ENCODE results near the gene SKAP2. TPM values are rescaled to one million over a fixed set of nuclear protein-coding genes. Genes with fewer than 3 reads are reported as not detected.

Gene SKAP2
- total RNA-seq, 1 experiment from 2014 or later, result 66.8 TPM

DNA sequence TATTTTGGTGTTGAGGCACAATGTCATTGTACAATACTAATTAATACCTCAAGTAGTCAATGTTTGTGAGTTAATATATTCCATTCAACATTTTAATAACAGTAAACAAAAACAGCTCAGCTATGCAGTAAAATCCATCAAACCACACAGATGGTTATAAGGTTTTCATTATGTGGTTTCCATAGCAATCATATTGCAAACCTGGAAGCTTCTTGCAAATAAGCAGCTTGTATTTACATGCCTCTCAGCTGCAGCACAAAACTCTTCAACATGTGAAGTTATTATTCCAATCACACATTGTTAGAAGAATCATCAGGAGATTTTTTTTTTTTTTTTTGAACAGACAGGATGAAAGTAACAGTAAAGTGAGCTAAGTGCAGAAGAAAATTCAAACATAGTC is 170.2 kb downstream of the SKAP2 start:
- TF ChIP-seq SIN3A (IDR thresholded peaks at IDR 0.05; ENCODE audit: borderline replicate concordance, insufficient read depth, low read depth, low read length), result no peak
- in situ Hi-C loops (cut with HindIII; ENCODE audit: low pct_unique_long_range_greater_than_20kb, low sequenced_read_pairs) (no loop called here), intact Hi-C loops (cut with micrococcal nuclease; ENCODE audit: unreplicated experiment) (no loop called here)
- Histone ChIP-seq H3K27me3 (ENCODE audit: control insufficient read depth, insufficient read depth, low read length) (no peaks in the 10 kb centered on the region), H3K4me3 (ENCODE audit: low read depth in 2 of 2, low read length in 2 of 2) (no peak overlapping the region), H3K9me3 (ENCODE audit: control insufficient read depth, insufficient read depth, low read depth, low read length) (no peaks in the 10 kb centered on the region), H3K27ac (ENCODE audit: low read length) (no peak overlapping the region), H3K36me3 (ENCODE audit: control insufficient read depth, insufficient read depth, low read length) (no peaks in the 10 kb centered on the region), H3K4me1 (ENCODE audit: control insufficient read depth, insufficient read depth, low read length) (no peaks in the 10 kb centered on the region)
- ChIA-PET POLR2A (interaction anchor here (0.6 kb wide), 2 partner anchors 156 to 417 kb away, joined by 4 to 5 read pairs; no protein-coding TSS in a partner anchor), CTCF (no interaction called here)
- ATAC-seq, result no peak
- BruUV-seq (replicated peaks), result no TSS peak
- no peak for DNase-seq (ENCODE audit: low read depth, low spot score)

DNA sequence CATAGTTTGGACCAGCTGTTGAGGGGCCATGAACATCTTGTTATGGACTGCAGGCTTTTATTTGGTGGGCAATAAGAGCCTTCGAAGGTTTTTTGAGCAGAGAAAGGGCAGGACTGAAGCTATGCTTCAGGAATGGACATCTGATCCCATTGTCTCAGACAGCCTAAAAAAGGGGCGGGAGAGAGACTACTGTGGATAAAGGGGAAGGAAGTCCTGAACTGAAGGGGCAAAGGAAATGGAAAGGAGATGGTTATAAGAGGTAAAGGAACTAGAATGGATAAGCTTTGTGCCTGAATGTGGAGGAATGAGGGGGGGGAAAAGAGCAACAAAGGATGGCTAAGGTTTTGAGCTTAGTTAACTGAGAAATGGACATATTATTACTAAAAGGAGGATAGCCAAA is 172.5 kb downstream of the SKAP2 start:
- Histone ChIP-seq H3K36me3 (ENCODE audit: control insufficient read depth, insufficient read depth, low read length) (no peaks in the 10 kb centered on the region), H3K9me3 (ENCODE audit: control insufficient read depth, insufficient read depth, low read depth, low read length) (no peaks in the 10 kb centered on the region), H3K27me3 (ENCODE audit: control insufficient read depth, insufficient read depth, low read length) (no peaks in the 10 kb centered on the region), H3K4me1 (ENCODE audit: control insufficient read depth, insufficient read depth, low read length) (peaks cover 3% of the 10 kb centered on the region; the same call in 1 of the 2 replicates), H3K4me3 (ENCODE audit: low read depth in 2 of 2, low read length in 2 of 2) (no peak overlapping the region), H3K27ac (ENCODE audit: low read length) (no peak overlapping the region)
- BruUV-seq (replicated peaks), result no TSS peak
- POLR2A ChIA-PET, result no interaction called here
- no peak for TF ChIP-seq TCF7L2 (IDR thresholded peaks at IDR 0.05; ENCODE audit: low read depth, low read length)
- TF ChIP-seq, protein P1, sequence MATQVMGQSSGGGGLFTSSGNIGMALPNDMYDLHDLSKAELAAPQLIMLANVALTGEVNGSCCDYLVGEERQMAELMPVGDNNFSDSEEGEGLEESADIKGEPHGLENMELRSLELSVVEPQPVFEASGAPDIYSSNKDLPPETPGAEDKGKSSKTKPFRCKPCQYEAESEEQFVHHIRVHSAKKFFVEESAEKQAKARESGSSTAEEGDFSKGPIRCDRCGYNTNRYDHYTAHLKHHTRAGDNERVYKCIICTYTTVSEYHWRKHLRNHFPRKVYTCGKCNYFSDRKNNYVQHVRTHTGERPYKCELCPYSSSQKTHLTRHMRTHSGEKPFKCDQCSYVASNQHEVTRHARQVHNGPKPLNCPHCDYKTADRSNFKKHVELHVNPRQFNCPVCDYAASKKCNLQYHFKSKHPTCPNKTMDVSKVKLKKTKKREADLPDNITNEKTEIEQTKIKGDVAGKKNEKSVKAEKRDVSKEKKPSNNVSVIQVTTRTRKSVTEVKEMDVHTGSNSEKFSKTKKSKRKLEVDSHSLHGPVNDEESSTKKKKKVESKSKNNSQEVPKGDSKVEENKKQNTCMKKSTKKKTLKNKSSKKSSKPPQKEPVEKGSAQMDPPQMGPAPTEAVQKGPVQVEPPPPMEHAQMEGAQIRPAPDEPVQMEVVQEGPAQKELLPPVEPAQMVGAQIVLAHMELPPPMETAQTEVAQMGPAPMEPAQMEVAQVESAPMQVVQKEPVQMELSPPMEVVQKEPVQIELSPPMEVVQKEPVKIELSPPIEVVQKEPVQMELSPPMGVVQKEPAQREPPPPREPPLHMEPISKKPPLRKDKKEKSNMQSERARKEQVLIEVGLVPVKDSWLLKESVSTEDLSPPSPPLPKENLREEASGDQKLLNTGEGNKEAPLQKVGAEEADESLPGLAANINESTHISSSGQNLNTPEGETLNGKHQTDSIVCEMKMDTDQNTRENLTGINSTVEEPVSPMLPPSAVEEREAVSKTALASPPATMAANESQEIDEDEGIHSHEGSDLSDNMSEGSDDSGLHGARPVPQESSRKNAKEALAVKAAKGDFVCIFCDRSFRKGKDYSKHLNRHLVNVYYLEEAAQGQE (IDR thresholded peaks at IDR 0.05; ENCODE audit: insufficient read depth in 1 of 2, low read depth in 2 of 2, low read length in 1 of 2), result no peak
- TF ChIP-seq, protein P2, sequence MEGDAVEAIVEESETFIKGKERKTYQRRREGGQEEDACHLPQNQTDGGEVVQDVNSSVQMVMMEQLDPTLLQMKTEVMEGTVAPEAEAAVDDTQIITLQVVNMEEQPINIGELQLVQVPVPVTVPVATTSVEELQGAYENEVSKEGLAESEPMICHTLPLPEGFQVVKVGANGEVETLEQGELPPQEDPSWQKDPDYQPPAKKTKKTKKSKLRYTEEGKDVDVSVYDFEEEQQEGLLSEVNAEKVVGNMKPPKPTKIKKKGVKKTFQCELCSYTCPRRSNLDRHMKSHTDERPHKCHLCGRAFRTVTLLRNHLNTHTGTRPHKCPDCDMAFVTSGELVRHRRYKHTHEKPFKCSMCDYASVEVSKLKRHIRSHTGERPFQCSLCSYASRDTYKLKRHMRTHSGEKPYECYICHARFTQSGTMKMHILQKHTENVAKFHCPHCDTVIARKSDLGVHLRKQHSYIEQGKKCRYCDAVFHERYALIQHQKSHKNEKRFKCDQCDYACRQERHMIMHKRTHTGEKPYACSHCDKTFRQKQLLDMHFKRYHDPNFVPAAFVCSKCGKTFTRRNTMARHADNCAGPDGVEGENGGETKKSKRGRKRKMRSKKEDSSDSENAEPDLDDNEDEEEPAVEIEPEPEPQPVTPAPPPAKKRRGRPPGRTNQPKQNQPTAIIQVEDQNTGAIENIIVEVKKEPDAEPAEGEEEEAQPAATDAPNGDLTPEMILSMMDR (IDR thresholded peaks at IDR 0.05), result no peak
- TF ChIP-seq SIN3A (IDR thresholded peaks at IDR 0.05; ENCODE audit: borderline replicate concordance, insufficient read depth, low read depth, low read length), result no peak
- intact Hi-C loops (cut with micrococcal nuclease; ENCODE audit: unreplicated experiment) (no loop called here), in situ Hi-C loops (cut with HindIII; ENCODE audit: low pct_unique_long_range_greater_than_20kb, low sequenced_read_pairs) (no loop called here)
- CTCF ChIA-PET, result interaction anchor here (0.6 kb wide), 1 partner anchor 13 kb away, joined by 8 read pairs; no protein-coding TSS in a partner anchor
- DNase-seq (ENCODE audit: low read depth, low spot score), result no peak
- ATAC-seq, result no peak

DNA sequence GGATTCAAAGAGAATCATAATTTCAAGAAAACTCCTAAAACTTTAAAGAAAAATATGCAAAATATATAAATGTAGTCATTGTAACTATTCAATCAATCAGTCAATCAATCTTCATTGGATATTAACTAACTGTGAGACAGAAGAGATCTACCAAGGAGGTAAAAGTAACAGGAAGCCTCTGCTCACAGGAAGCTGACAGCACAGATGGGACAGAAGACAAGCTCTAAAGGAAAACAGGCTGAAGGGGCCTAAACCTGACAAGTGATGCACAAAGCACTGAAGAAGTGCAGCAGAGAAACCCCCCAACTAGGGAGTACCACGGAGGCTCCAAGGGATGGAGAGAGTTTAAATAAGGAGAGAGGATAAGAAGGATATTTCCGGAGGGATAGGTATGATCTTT is 173.0 kb downstream of the SKAP2 start:
- TF ChIP-seq SIN3A (IDR thresholded peaks at IDR 0.05; ENCODE audit: borderline replicate concordance, insufficient read depth, low read depth, low read length), result no peak
- TF ChIP-seq, protein P1 (IDR thresholded peaks at IDR 0.05; ENCODE audit: insufficient read depth in 1 of 2, low read depth in 2 of 2, low read length in 1 of 2), result no peak
- no peak for TF ChIP-seq TCF7L2 (IDR thresholded peaks at IDR 0.05; ENCODE audit: low read depth, low read length)
- no peak for TF ChIP-seq POLR2AphosphoS5 (IDR thresholded peaks at IDR 0.05; ENCODE audit: low read depth, low read length)
- TF ChIP-seq, protein P2 (IDR thresholded peaks at IDR 0.05), result no peak
- Histone ChIP-seq H3K27ac (ENCODE audit: low read length) (no peak overlapping the region), H3K36me3 (ENCODE audit: control insufficient read depth, insufficient read depth, low read length) (no peaks in the 10 kb centered on the region), H3K27me3 (ENCODE audit: control insufficient read depth, insufficient read depth, low read length) (no peaks in the 10 kb centered on the region), H3K9me3 (ENCODE audit: control insufficient read depth, insufficient read depth, low read depth, low read length) (no peaks in the 10 kb centered on the region), H3K4me3 (ENCODE audit: low read depth in 2 of 2, low read length in 2 of 2) (no peak overlapping the region), H3K4me1 (ENCODE audit: control insufficient read depth, insufficient read depth, low read length) (peaks cover 6% of the 10 kb centered on the region; the same call in 1 of the 2 replicates)
- ChIA-PET POLR2A (no interaction called here), CTCF (interaction anchor here (0.6 kb wide), 1 partner anchor 13 kb away, joined by 8 read pairs; no protein-coding TSS in a partner anchor)
- in situ Hi-C loops (cut with HindIII; ENCODE audit: low pct_unique_long_range_greater_than_20kb, low sequenced_read_pairs) (no loop called here), intact Hi-C loops (cut with micrococcal nuclease; ENCODE audit: unreplicated experiment) (no loop called here)
- ATAC-seq (no peak), DNase-seq (ENCODE audit: low read depth, low spot score) (no peak)
- no TSS peak for BruUV-seq (replicated peaks)

All from Panc1 (cell line).